ENCODE measurements around the gene TEFM. TPM values are rescaled to one million over a fixed set of nuclear protein-coding genes. Genes with fewer than 3 reads are reported as not detected.

Gene TEFM, protein sequence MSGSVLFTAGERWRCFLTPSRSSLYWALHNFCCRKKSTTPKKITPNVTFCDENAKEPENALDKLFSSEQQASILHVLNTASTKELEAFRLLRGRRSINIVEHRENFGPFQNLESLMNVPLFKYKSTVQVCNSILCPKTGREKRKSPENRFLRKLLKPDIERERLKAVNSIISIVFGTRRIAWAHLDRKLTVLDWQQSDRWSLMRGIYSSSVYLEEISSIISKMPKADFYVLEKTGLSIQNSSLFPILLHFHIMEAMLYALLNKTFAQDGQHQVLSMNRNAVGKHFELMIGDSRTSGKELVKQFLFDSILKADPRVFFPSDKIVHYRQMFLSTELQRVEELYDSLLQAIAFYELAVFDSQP
- total RNA-seq: 10 to 100 TPM in 2 of 4 donors, 1 to 10 TPM in 2; 1.8 to 15.0 (median 8.9) TPM

DNA sequence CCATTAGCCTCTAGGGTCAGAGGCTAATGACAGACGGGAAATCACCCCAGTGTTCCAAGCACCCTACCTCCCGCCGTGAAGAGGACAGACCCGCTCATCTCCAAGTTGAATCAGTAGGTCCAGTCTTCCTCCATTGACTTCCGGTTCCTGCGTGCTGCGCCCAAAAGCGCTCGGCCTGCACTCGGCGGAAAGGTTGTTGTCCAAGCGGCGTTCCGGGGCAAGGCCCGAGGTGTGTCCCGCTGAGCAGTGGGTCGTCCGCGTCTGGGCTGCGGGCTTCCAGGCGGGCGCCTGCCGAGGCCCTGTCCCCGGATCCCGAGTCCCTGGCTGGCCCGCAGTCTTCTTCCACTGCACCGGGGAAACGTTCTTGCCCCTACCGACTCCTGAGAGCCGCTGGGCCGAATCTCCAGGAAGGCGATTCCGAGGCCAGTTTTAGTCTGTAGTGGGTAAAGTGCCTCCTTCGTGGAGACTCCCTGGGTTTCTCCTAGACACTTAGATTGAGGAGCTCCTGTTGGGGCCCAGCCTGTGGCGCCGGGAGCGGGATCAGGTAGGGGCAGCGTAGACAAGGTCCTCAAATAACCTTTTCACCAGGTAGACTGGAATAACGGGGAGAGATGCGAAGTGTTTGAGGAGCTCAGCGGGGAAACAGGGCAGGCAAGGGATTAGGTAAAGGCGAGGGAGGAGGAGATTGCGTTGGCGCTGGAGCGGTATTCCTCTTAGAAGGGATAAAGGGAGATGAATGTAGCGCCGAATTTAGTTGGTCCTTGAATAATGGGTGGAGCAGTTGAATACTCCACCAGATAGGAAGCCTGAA lies at the start of gene TEFM:
Gene TEFM (minus strand): TSS at position 138 of the 811 bp plus-strand sequence. CDS start 40 bp downstream, at position 98.
- Histone ChIP-seq H3K9me3 (no peaks in the 10 kb centered on the region), H3K27ac (peak within 1 kb of the TSS; percentile 85 to 95 (median 91)), H3K27me3 (no peaks in the 10 kb centered on the region), H3K36me3 (no peaks in the 10 kb centered on the region), H3K4me3 (peak within 1 kb of the TSS; percentile 23 to 76 (median 68)), H3K4me1 (peaks cover 5 to 21% (median 12%) of the 10 kb centered on the region in 4 donors)
- TF ChIP-seq, protein P1, sequence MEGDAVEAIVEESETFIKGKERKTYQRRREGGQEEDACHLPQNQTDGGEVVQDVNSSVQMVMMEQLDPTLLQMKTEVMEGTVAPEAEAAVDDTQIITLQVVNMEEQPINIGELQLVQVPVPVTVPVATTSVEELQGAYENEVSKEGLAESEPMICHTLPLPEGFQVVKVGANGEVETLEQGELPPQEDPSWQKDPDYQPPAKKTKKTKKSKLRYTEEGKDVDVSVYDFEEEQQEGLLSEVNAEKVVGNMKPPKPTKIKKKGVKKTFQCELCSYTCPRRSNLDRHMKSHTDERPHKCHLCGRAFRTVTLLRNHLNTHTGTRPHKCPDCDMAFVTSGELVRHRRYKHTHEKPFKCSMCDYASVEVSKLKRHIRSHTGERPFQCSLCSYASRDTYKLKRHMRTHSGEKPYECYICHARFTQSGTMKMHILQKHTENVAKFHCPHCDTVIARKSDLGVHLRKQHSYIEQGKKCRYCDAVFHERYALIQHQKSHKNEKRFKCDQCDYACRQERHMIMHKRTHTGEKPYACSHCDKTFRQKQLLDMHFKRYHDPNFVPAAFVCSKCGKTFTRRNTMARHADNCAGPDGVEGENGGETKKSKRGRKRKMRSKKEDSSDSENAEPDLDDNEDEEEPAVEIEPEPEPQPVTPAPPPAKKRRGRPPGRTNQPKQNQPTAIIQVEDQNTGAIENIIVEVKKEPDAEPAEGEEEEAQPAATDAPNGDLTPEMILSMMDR (IDR thresholded peaks at IDR 0.05): peak in 1 of 5 experiments; percentile 28
- TF ChIP-seq POLR2A (IDR thresholded peaks at IDR 0.05) (peak; percentile 78), EP300 (IDR thresholded peaks at IDR 0.05; ENCODE audit: low read depth) (no peak), POLR2AphosphoS5 (IDR thresholded peaks at IDR 0.05) (peak; percentile 55 to 85 (median 80))
- intact Hi-C loops (cut with DNase I; ENCODE audit: low total_unique reads) (loop anchor here (1.0 kb wide), 1 partner anchor 65 kb away; the partner anchor contains the start of gene RNF135), in situ Hi-C loops (cut with MboI; ENCODE audit: low pct_ligation_motif_present in 1 of 4, low pct_unique_long_range_greater_than_20kb in 1 of 4, low sequenced_read_pairs in 3 of 4) (loop anchor here in 1 of 4 donors (25.0 kb wide), 1 partner anchor 306 kb away; no protein-coding TSS in a partner anchor)
- DNase-seq: peak; percentile 91
- WGBS, 2 donors (ENCODE audit: low coverage in 1 of 2): 0% methylated on average over 9 to 47 of the region's 47 CpGs

DNA sequence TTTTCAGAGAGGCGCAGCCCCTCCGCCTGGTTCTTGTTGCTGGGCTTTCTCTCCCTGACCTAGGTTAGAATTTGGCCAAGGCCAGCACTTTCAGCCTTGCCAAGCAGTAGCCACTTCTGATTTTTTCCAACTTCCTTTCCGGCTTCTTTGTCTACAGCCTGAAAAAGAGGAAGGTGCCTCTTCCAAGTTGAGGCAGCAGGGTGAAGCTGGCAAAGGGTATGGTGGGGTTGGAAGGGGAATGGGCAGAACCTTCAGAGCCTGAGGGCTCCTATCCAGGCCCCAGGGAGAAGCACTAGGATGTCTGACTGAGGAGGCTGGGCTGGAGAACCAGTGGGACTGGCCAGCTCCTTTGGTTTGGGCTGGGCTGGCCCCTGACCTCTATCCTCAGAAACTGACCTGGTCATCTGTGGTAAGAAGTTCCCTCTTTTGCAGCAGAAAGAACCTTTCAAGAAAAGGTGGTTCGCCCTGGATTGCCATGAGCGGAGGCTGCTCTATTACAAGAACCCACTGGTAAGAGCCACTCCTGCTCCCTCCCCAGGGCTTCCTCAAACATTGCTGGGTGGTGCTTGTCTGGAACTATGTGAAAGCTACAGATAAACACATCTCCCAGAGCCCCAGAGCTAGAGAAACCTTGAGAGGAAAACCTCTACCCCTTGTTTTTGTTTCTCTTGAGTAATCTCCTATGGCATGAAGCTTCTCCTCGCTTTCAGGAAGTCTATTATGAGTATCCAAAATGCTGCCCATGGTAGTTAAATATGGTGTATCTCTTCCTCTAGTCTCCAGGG lies 48.2 kb upstream of the TEFM start:
- Histone ChIP-seq H3K27me3 (no peaks in the 10 kb centered on the region), H3K27ac (peak overlapping the region; percentile 17 to 50 (median 36)), H3K36me3 (no peaks in the 10 kb centered on the region), H3K4me1 (peaks cover 6 to 21% (median 12%) of the 10 kb centered on the region in 4 donors), H3K4me3 (no peak overlapping the region), H3K9me3 (no peaks in the 10 kb centered on the region)
- 66 to 84% methylated on average over 3 to 6 of the region's 6 CpGs for WGBS, 2 donors (ENCODE audit: low coverage in 1 of 2)
- in situ Hi-C loops (cut with MboI; ENCODE audit: low pct_ligation_motif_present in 1 of 4, low pct_unique_long_range_greater_than_20kb in 1 of 4, low sequenced_read_pairs in 3 of 4) (no loop called here), intact Hi-C loops (cut with DNase I; ENCODE audit: low total_unique reads) (no loop called here)
- DNase-seq: no peak
- TF ChIP-seq POLR2A (IDR thresholded peaks at IDR 0.05): no peak
- TF ChIP-seq EP300 (IDR thresholded peaks at IDR 0.05; ENCODE audit: low read depth): no peak
- TF ChIP-seq, protein P1 (IDR thresholded peaks at IDR 0.05): no peak
- TF ChIP-seq POLR2AphosphoS5 (IDR thresholded peaks at IDR 0.05): no peak

DNA sequence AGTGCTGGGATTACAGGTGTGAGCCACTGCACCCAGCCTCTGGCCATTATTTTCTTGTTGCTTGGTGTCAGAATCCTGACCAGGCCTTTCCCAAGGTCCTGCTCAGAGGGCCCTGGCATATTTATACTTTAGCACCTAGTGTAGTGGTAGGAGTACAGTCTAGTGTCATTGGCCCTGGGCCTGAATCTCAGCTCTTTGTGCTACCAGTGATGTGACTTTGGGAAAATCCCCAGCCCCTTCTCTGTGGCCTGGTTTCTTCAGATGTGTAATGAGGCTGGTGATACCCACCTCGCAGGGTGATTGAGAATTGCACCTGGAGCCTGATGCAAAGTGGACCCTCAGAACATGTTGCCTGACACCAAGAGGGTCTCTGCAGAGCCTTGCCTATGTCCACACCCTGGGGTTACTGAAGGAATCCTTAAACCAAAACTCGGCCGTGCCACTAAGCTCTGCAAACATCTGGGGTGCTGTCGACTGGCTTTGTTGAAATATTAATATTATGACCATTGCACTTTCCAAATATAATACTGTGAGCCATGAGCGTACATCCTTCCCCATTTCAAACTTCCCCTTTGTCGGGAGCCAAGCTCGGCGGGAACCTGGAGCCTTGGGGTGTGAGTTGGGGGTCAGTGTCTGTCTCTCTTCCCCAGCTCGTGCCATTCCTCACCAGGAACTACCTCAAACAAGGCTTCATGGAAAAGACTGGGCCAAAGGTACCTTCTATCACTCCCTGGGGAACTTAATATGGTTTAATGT lies 46.8 kb upstream of the TEFM start:
- 73 to 82% methylated on average over 2 to 9 of the region's 9 CpGs for WGBS, 2 donors (ENCODE audit: low coverage in 1 of 2)
- Histone ChIP-seq H3K27ac (peak overlapping the region; percentile 17 to 59 (median 47)), H3K27me3 (no peaks in the 10 kb centered on the region), H3K4me3 (no peak overlapping the region), H3K4me1 (peaks cover 6 to 21% (median 12%) of the 10 kb centered on the region in 4 donors), H3K9me3 (no peaks in the 10 kb centered on the region), H3K36me3 (no peaks in the 10 kb centered on the region)
- in situ Hi-C loops (cut with MboI; ENCODE audit: low pct_ligation_motif_present in 1 of 4, low pct_unique_long_range_greater_than_20kb in 1 of 4, low sequenced_read_pairs in 3 of 4): no loop called here
- intact Hi-C loops (cut with DNase I; ENCODE audit: low total_unique reads): no loop called here
- TF ChIP-seq, protein P1 (IDR thresholded peaks at IDR 0.05): no peak
- TF ChIP-seq EP300 (IDR thresholded peaks at IDR 0.05; ENCODE audit: low read depth) (no peak), POLR2AphosphoS5 (IDR thresholded peaks at IDR 0.05) (no peak), POLR2A (IDR thresholded peaks at IDR 0.05) (no peak)
- DNase-seq: peak; percentile 25
